HFFc6 (cell line): ENCODE measurements around the gene SNX18. TPM values are rescaled to one million over a fixed set of nuclear protein-coding genes. Genes with fewer than 3 reads are reported as not detected.

ENCODE experiments used
- DNase-seq: peaks from one replicate; pipeline ENCODE4 v3.0.0-alpha.2; 2018
- H3K27ac Mint-ChIP-seq: 2 replicates; pipeline ENCODE4 v1.8.0; 2020; ENCODE audit warnings: mild to moderate bottlenecking, mixed read lengths
- H3K27me3 Mint-ChIP-seq: 2 replicates; pipeline ENCODE4 v1.8.0; 2021; ENCODE audit warnings: mild to moderate bottlenecking, moderate library complexity, mixed read lengths; ENCODE audit not compliant: insufficient read depth
- H3K36me3 Mint-ChIP-seq: 2 replicates; pipeline ENCODE4 v1.8.0; 2021; ENCODE audit warnings: low read depth, mixed read lengths
- H3K4me1 Mint-ChIP-seq: 2 replicates; pipeline ENCODE4 v1.8.0; 2020; ENCODE audit warnings: low read depth, mixed read lengths
- H3K4me3 Mint-ChIP-seq: 2 replicates; pipeline ENCODE4 v1.8.0; 2020; ENCODE audit warnings: mild to moderate bottlenecking, moderate library complexity, mixed read lengths
- H3K9me3 Mint-ChIP-seq: 2 replicates; pipeline ENCODE4 v1.8.0; 2020; ENCODE audit warnings: mild to moderate bottlenecking, mixed read lengths
- total RNA-seq, 6 experiments: library from RNA; stranded (reverse); fragmentation: NEBNext Ultra II Directional; extraction: Animal tissue kit (Norgen Biotek cat#: 25700); gene quantifications; 2 replicates in 1 of 6; 3 replicates in 5 of 6; pipeline ENCODE4 v1.2.3, GENCODE V29; 2021
- TF ChIP-seq, protein P1 (sequence below): fragments of 200-600 bp; sonication (generic); IDR thresholded peaks from 2 replicates; pipeline ENCODE4 v1.5.0; 2021; ENCODE audit warnings: antibody characterized with exemption, mild to moderate bottlenecking

Gene SNX18
- total RNA-seq, 6 experiments from 2014 or later = 32.8 to 47.3 (median 39.7) TPM

DNA sequence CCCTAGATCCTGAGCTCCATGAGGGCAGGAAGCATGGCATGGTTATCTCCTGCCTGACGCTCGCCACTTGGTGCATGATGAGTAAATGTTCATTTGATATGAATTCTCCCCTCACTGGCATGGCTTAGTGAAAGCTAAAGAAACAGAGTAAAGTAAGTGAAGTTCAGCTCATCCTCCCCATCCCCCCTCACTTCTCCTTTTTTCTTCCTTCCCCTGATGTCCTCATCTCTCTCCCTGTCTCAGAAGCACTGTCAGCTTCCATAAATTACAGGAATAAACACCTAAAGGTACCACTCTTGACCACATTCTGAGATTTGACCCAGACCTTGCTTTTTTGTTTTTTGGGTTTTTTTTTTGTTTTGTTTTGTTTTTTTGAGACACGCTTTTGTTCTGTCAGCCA is 73.3 kb downstream of the SNX18 start:
- peaks cover 4% of the 10 kb centered on the region; the same call in 1 of the 2 replicates for H3K9me3 Mint-ChIP-seq
- peaks cover 3% of the 10 kb centered on the region for H3K27me3 Mint-ChIP-seq
- H3K27ac Mint-ChIP-seq = no peak overlapping the region
- TF ChIP-seq, protein P1, sequence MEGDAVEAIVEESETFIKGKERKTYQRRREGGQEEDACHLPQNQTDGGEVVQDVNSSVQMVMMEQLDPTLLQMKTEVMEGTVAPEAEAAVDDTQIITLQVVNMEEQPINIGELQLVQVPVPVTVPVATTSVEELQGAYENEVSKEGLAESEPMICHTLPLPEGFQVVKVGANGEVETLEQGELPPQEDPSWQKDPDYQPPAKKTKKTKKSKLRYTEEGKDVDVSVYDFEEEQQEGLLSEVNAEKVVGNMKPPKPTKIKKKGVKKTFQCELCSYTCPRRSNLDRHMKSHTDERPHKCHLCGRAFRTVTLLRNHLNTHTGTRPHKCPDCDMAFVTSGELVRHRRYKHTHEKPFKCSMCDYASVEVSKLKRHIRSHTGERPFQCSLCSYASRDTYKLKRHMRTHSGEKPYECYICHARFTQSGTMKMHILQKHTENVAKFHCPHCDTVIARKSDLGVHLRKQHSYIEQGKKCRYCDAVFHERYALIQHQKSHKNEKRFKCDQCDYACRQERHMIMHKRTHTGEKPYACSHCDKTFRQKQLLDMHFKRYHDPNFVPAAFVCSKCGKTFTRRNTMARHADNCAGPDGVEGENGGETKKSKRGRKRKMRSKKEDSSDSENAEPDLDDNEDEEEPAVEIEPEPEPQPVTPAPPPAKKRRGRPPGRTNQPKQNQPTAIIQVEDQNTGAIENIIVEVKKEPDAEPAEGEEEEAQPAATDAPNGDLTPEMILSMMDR = no peak
- H3K4me1 Mint-ChIP-seq = no peaks in the 10 kb centered on the region; the same call in 1 of the 2 replicates
- H3K36me3 Mint-ChIP-seq = 0 out of 2 replicates have a peak, but pooled peaks cover 5% of the 10 kb centered on the region
- H3K4me3 Mint-ChIP-seq = no peak overlapping the region
- DNase-seq = no peak

DNA sequence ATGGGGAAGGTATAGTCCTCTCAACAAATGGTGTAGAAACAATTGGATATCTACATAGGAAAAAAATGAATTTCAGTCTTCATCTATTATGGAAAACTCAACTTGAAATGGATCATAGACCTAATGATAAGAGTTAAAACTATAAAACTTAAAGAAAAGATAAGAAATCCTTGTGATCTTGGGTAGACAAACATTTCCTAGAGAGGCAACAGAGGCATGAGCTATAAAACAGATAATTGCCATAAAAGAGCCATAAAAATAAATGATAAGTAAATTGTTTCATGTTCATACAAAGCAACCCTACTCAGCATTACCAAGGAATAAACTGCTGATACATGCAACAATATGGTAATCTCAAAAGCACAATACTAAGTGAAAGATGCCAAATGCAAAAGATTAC is 76.2 kb downstream of the SNX18 start:
- peaks cover 22% of the 10 kb centered on the region for H3K9me3 Mint-ChIP-seq
- H3K36me3 Mint-ChIP-seq = peaks cover 20% of the 10 kb centered on the region
- DNase-seq = no peak
- H3K27ac Mint-ChIP-seq = no peak overlapping the region
- no peaks in the 10 kb centered on the region; the same call in 1 of the 2 replicates for H3K4me1 Mint-ChIP-seq
- H3K27me3 Mint-ChIP-seq = peaks cover 6% of the 10 kb centered on the region
- TF ChIP-seq, protein P1 = no peak
- H3K4me3 Mint-ChIP-seq = no peak overlapping the region

GRCh38 chr5:54594181-54594580 is 76.6 kb downstream of the SNX18 start:
- DNase-seq = no peak
- TF ChIP-seq, protein P1 = no peak
- no peaks in the 10 kb centered on the region; the same call in 1 of the 2 replicates for H3K4me1 Mint-ChIP-seq
- H3K36me3 Mint-ChIP-seq = peaks cover 23% of the 10 kb centered on the region
- no peak overlapping the region for H3K27ac Mint-ChIP-seq
- H3K27me3 Mint-ChIP-seq = peaks cover 6% of the 10 kb centered on the region
- H3K4me3 Mint-ChIP-seq = no peak overlapping the region
- H3K9me3 Mint-ChIP-seq = peaks cover 25% of the 10 kb centered on the region

DNA sequence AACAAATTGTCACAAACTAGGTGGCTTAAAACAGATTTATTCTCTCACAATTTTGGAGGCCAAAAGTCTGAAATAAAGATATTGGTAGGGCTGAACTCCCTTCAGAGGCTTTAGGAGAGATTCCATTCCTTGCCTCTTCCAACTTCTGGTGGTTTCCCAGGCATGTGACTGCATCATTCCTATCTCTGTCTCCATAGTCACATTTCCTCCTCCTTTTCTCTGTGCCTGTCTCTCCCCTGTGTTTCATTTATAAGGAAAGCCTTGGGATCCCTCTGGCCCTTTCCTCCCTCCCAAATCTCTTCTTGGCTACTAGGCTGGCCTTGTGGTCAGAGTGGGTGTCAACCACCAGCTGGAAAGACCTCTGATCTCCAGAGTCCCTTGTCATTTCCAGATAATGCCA is 78.2 kb downstream of the SNX18 start:
- peaks cover 30% of the 10 kb centered on the region for H3K9me3 Mint-ChIP-seq
- H3K27ac Mint-ChIP-seq = no peak overlapping the region
- no peak overlapping the region for H3K4me3 Mint-ChIP-seq
- no peaks in the 10 kb centered on the region; the same call in 1 of the 2 replicates for H3K4me1 Mint-ChIP-seq
- H3K27me3 Mint-ChIP-seq = peaks cover 7% of the 10 kb centered on the region
- H3K36me3 Mint-ChIP-seq = peaks cover 23% of the 10 kb centered on the region
- no peak for DNase-seq
- TF ChIP-seq, protein P1 = no peak

Other genes with a start within 250 kb of the SNX18 start
- gene ARL15, start 207.2 kb upstream of the SNX18 start, total RNA-seq = 10 to 100 TPM in 5 of 6 experiments, 1 to 10 TPM in 1; 9.8 to 16.0 (median 13.4) TPM
- 1 to 10 TPM; 3.3 to 9.6 (median 7.5) TPM for gene HSPB3, start 62.1 kb upstream of the SNX18 start, total RNA-seq